HepG2 (cell line): ENCODE data around the gene CDK11B. TPM values are rescaled to one million over a fixed set of nuclear protein-coding genes. Genes with fewer than 3 reads are reported as not detected.

ENCODE experiments used
- NAIF1 ChIP-seq: sonication (generic); formaldehyde crosslinking; IDR thresholded peaks from 2 replicates; pipeline ENCODE4 v1.5.0; 2020; ENCODE audit warnings: mild to moderate bottlenecking, missing genetic modification reagents, borderline replicate concordance
- NCOA1 ChIP-seq: sonication (generic); formaldehyde crosslinking; IDR thresholded peaks from 2 replicates; pipeline ENCODE4 v1.9.0; 2021; ENCODE audit warnings: missing genetic modification reagents
- ZNF343 ChIP-seq: sonication (generic); formaldehyde crosslinking; IDR thresholded peaks from 2 replicates; pipeline ENCODE4 v1.4.0; 2020; ENCODE audit warnings: mild to moderate bottlenecking, missing genetic modification reagents
- ZNF501 ChIP-seq: sonication (generic); formaldehyde crosslinking; IDR thresholded peaks from 2 replicates; pipeline ENCODE4 v1.5.1; 2020; ENCODE audit warnings: mild to moderate bottlenecking, moderate library complexity, missing genetic modification reagents
- ZNF713 ChIP-seq: sonication (generic); formaldehyde crosslinking; IDR thresholded peaks from 2 replicates; pipeline ENCODE4 v1.4.0; 2020; ENCODE audit warnings: mild to moderate bottlenecking, missing genetic modification reagents
- polyA plus RNA-seq, 8 experiments: library from polyadenylated mRNA; depleted of rRNA in 3 of 8; stranded (reverse) in 7 of 8; unstranded in 1 of 8; fragments of >200 nt; fragmentation: Illumina TruSeq in 4 of 8; extraction: Trizol in 4 of 8; gene quantifications; 2 replicates each; pipeline versions ENCODE4 v1.2.1 to v1.2.3, GENCODE V29; 2011 to 2016; ENCODE audit warnings: low read depth in 4 of 8, missing spikeins in 1 of 8, mixed read lengths in 1 of 8; ENCODE audit not compliant: insufficient read depth in 1 of 8
- total RNA-seq, 5 experiments: library from RNA; depleted of rRNA; stranded (reverse); fragments of >200 nt; fragmentation: Illumina TruSeq; extraction: Trizol; gene quantifications; 2 replicates each; pipeline ENCODE4 v1.2.3, GENCODE V29; 2016; ENCODE audit warnings: low read depth in 1 of 5
- TF ChIP-seq, protein P1 (sequence below): sonication (generic); formaldehyde crosslinking; IDR thresholded peaks from 2 replicates; pipeline ENCODE4 v1.4.0; 2020; ENCODE audit warnings: mild to moderate bottlenecking, missing genetic modification reagents
- TF ChIP-seq, protein P2 (sequence below): sonication (generic); formaldehyde crosslinking; IDR thresholded peaks from 2 replicates; pipeline ENCODE4 v1.5.1; 2020; ENCODE audit warnings: mild to moderate bottlenecking, moderate library complexity, missing genetic modification reagents
- TF ChIP-seq, protein P3 (sequence below): sonication (generic); formaldehyde crosslinking; IDR thresholded peaks from 2 replicates; pipeline ENCODE4 v1.5.0; 2020; ENCODE audit warnings: mild to moderate bottlenecking, missing genetic modification reagents, borderline replicate concordance

CDK11B gene
- total and polyA plus RNA-seq, 2 of the 13 experiments (the other 11 are each of a cell fraction or from before 2014, with no cell fraction given), result 3.6 to 15.1 TPM

DNA sequence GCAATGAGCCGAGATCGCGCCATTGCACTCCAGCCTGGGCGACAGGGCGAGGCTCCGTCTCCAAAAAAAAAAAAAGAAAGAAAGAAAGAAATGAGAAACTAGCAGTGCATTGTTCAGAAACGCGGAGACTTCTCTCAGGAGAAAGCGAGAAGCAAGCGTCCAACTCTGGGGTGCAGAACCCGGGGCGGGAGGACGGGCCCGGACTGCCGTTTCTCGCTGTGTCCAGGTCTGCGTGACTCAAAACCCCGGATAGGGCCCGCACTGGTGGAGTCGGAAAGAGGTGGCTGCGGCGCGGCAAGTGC lies 43.9 kb downstream of the CDK11B start (continued):
- TF ChIP-seq NAIF1 (CRISPR knock-in tag) (no peak), ZNF343 (CRISPR knock-in tag) (no peak), NCOA1 (peak; percentile 7; the same call in 1 of the 2 replicates), ZNF501 (peak; percentile 87), ZNF713 (CRISPR knock-in tag) (0 out of 2 replicates have a peak, but pooled peaks have one; percentile 11)
- TF ChIP-seq, protein P1, sequence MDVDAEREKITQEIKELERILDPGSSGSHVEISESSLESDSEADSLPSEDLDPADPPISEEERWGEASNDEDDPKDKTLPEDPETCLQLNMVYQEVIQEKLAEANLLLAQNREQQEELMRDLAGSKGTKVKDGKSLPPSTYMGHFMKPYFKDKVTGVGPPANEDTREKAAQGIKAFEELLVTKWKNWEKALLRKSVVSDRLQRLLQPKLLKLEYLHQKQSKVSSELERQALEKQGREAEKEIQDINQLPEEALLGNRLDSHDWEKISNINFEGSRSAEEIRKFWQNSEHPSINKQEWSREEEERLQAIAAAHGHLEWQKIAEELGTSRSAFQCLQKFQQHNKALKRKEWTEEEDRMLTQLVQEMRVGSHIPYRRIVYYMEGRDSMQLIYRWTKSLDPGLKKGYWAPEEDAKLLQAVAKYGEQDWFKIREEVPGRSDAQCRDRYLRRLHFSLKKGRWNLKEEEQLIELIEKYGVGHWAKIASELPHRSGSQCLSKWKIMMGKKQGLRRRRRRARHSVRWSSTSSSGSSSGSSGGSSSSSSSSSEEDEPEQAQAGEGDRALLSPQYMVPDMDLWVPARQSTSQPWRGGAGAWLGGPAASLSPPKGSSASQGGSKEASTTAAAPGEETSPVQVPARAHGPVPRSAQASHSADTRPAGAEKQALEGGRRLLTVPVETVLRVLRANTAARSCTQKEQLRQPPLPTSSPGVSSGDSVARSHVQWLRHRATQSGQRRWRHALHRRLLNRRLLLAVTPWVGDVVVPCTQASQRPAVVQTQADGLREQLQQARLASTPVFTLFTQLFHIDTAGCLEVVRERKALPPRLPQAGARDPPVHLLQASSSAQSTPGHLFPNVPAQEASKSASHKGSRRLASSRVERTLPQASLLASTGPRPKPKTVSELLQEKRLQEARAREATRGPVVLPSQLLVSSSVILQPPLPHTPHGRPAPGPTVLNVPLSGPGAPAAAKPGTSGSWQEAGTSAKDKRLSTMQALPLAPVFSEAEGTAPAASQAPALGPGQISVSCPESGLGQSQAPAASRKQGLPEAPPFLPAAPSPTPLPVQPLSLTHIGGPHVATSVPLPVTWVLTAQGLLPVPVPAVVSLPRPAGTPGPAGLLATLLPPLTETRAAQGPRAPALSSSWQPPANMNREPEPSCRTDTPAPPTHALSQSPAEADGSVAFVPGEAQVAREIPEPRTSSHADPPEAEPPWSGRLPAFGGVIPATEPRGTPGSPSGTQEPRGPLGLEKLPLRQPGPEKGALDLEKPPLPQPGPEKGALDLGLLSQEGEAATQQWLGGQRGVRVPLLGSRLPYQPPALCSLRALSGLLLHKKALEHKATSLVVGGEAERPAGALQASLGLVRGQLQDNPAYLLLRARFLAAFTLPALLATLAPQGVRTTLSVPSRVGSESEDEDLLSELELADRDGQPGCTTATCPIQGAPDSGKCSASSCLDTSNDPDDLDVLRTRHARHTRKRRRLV, result no peak
- TF ChIP-seq, protein P2, sequence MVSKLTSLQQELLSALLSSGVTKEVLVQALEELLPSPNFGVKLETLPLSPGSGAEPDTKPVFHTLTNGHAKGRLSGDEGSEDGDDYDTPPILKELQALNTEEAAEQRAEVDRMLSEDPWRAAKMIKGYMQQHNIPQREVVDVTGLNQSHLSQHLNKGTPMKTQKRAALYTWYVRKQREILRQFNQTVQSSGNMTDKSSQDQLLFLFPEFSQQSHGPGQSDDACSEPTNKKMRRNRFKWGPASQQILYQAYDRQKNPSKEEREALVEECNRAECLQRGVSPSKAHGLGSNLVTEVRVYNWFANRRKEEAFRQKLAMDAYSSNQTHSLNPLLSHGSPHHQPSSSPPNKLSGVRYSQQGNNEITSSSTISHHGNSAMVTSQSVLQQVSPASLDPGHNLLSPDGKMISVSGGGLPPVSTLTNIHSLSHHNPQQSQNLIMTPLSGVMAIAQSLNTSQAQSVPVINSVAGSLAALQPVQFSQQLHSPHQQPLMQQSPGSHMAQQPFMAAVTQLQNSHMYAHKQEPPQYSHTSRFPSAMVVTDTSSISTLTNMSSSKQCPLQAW (CRISPR knock-in tag), result 0 out of 2 replicates have a peak, but pooled peaks have one; percentile 50
- TF ChIP-seq, protein P3, sequence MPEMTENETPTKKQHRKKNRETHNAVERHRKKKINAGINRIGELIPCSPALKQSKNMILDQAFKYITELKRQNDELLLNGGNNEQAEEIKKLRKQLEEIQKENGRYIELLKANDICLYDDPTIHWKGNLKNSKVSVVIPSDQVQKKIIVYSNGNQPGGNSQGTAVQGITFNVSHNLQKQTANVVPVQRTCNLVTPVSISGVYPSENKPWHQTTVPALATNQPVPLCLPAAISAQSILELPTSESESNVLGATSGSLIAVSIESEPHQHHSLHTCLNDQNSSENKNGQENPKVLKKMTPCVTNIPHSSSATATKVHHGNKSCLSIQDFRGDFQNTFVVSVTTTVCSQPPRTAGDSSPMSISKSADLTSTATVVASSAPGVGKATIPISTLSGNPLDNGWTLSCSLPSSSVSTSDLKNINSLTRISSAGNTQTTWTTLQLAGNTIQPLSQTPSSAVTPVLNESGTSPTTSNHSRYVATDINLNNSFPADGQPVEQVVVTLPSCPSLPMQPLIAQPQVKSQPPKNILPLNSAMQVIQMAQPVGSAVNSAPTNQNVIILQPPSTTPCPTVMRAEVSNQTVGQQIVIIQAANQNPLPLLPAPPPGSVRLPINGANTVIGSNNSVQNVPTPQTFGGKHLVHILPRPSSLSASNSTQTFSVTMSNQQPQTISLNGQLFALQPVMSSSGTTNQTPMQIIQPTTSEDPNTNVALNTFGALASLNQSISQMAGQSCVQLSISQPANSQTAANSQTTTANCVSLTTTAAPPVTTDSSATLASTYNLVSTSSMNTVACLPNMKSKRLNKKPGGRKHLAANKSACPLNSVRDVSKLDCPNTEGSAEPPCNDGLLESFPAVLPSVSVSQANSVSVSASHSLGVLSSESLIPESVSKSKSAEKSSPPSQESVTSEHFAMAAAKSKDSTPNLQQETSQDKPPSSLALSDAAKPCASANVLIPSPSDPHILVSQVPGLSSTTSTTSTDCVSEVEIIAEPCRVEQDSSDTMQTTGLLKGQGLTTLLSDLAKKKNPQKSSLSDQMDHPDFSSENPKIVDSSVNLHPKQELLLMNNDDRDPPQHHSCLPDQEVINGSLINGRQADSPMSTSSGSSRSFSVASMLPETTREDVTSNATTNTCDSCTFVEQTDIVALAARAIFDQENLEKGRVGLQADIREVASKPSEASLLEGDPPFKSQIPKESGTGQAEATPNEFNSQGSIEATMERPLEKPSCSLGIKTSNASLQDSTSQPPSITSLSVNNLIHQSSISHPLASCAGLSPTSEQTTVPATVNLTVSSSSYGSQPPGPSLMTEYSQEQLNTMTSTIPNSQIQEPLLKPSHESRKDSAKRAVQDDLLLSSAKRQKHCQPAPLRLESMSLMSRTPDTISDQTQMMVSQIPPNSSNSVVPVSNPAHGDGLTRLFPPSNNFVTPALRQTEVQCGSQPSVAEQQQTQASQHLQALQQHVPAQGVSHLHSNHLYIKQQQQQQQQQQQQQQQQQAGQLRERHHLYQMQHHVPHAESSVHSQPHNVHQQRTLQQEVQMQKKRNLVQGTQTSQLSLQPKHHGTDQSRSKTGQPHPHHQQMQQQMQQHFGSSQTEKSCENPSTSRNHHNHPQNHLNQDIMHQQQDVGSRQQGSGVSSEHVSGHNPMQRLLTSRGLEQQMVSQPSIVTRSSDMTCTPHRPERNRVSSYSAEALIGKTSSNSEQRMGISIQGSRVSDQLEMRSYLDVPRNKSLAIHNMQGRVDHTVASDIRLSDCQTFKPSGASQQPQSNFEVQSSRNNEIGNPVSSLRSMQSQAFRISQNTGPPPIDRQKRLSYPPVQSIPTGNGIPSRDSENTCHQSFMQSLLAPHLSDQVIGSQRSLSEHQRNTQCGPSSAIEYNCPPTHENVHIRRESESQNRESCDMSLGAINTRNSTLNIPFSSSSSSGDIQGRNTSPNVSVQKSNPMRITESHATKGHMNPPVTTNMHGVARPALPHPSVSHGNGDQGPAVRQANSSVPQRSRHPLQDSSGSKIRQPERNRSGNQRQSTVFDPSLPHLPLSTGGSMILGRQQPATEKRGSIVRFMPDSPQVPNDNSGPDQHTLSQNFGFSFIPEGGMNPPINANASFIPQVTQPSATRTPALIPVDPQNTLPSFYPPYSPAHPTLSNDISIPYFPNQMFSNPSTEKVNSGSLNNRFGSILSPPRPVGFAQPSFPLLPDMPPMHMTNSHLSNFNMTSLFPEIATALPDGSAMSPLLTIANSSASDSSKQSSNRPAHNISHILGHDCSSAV (CRISPR knock-in tag), result no peak
